UCSD-AML1 (cell line): ENCODE data around the gene TMEM245.

Source experiments
- DNase-seq: peaks from one replicate; lab custom pipeline; 2025; ENCODE audit not compliant: unreplicated experiment; lab: John Stamatoyannopoulos, UW

Gene TMEM245

DNA sequence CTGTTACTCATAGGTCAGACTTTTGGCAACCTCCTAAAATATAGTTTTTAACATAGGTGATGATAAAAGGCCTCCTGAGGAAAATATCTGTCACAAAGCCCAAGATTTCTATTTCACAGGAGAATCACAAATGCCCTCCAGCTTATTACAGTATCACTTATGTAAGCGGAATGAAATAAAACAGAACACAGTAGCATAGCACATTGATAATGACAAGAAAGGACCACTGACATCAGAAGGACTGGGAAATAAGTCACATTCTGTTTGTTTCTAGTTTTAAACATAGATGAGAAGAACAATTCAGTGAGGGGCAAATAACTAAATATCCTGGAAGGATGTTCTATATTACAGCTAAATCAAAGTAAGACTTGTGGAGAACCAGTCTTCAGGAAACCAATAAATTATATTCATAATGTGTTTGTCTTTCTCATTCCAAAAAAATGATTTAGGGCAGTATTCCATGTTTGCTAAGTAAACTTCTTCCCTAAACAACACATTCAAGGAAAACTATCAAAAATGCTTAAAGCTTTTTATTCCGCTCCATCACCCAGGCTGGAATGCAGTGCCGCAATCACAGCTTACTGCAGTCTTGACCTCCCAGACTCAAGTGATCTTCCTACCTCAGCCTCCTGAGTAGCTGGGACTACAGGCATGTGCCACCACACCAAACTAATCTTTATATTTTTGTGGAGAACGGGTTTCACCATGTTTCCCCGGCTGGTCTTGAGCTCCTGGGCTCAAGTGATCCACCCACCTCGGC, 85.6 kb downstream of the TMEM245 start:
- DNase-seq, result no peak

DNA sequence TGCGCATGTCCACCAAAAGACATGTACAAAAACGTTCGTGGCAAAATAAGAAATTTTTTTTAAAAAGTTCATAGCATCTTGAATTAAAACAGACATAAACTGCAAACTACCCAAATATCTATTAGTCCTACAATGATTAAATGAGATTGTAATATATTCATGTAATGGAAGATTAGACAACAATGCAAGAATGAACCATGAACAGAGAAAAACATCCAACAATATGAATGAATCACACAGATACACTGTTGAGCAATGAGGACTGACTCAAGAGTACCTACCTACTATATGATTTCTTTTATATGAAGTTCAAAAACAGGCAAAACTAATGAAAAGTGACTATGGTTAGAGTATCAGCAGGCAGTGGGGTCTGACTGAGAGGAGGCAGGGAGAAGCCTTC, 88.5 kb downstream of the TMEM245 start:
- no peak for DNase-seq

DNA sequence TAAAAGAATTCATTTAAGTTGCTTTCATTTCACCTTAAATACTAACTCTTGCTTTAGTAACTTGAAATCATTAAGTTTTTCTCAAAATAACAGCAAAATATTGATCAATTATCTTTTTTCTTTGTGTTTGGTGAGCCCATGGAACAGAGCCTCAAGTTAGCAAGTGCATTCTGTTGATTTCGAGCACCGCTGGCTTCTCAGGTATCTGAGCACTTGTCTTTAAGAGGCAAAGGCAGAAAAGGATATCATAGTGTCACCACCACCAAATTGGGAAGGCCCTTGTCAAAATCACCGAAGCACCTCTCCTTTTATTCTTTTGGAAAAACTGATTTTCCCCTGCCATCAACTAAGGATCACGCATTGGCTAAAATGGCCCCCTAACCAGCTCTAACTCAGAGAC, 89.3 kb downstream of the TMEM245 start:
- DNase-seq, result no peak

DNA sequence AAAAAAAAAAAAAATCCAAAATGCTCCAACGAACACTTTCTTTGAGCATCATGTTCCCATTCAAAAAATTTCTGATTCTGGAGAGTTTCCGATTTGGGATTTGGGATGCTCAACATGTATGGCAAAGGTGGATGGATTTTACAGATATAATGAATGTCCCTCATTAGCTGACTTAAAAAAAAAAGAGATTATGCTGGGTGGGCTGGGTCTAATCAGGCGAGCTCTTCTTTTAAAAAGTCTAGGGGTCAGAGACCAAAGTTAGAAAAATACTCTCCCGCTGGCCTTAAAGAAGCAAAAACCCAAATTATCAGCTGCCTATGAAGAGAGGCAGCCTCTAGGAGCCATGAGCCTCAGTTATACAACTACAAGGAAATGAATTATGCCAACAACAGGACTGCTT, 91.3 kb downstream of the TMEM245 start:
- DNase-seq, result no peak

DNA sequence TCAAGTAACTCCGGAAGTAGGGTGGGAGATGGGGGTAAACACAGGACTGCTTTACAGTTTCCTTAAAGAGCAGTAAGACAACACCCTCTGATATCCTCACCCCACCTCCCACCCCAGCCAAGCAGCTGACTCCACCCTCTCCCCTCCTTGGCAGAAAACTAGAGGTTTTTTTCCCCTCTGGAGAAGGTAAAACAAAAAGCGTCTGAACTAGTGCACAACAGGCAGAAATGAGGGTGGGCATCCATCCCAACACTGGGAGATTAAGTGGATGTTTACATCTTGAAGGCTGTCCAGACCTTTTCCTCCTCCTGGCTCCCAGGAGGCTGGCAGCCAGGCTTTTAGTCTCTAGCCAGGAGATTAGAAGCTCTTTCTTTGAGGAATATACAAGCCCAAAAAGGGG, 92.6 kb downstream of the TMEM245 start:
- no peak for DNase-seq

DNA sequence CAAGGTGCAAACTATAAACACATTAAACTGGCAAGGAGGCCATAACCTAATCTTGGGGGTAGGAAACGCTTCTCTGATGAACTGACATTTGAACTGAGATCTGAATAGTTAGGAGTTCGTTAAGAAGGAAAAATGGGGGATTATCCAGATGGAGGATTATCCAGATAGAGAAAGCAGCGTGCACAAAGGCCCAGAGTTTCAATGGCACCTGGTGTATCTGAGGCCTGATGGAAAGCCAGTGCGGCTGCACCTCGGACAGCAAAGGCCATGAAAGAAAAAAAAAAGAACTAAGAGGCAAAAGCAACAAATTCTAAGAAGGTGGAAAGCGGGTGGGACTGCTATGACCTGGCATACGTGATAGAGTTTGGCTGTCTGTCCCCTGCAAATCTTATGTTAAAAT, 93.4 kb downstream of the TMEM245 start:
- no peak for DNase-seq

DNA sequence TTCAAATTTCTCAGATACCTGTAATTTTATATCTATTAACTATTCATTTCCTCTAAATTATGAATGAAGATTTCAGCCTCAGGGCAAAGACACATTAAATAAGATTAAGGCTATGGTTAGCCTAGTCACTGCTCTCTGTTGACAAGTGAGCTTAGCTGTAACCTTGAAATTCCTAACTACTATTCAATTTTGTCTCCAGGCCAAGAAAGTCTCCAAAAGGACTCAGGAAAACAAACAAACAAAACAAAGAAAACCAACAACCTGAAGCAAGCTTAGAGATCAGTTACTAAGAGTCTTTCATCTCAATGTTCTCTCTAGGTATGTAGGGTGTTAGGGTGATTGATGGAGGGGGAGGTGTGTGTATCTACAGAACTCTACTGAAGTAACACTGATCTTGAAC, 96.9 kb downstream of the TMEM245 start:
- no peak for DNase-seq

DNA sequence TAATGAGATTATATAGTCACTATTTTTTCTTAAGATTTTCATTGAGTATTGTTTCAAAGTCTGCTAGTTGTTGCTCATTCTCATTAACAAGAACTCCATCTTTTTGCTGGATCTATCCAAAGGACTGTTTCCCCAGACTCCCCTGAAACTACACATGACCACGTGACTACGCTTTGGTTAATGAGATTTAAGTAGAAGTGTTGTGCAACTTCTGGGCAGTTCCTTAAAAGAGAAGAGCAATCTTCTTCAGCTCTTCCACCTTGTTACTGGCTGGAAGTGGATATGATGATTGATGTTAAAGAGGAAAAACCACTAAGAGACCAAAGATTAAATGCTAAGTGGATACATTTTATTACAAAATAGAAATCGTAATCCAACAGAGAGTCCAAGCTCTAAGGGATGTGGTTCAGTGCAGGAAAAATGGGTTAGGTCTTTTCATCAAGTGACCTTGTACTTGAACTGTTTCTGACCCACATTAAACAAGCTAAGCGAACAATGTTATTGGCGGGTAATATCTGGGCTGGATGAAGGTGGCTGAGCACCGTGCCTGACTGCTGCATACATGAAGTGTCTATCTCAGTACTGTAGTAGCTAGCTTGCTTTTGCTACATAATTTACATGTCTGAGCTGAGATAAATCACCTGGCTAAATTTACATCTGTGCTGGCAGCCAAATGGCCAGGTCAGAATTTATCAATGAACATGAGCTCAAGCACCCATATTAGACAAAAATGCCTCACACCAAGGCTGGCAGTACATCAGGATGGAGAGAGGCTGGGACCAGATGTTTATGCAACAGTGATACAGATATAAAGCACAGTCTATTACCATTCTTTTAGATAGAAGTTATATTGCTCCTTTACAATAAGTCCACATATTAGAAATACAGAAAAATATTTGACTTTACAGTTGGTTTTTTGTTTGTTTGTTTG, 98.9 kb downstream of the TMEM245 start:
- DNase-seq, result no peak

DNA sequence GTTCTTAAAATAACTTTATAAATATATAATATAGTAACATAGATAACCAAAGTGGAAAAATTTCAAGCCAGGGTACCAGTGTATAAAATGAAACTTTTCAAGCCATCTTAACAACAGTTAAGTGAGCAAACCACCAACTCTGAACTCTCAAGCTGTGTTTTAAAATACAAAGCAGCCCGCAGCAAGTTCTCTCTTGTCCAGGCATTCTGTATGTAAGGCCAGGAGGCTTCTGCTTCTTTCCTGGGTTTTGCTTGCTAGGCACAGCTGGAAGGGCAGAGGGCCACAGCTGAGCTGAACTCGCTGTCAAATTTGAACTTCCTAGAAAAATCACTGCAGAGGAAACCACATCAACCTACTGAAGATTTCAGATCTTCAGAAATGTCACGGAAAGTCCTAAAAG, 99.6 kb downstream of the TMEM245 start:
- no peak for DNase-seq

DNA sequence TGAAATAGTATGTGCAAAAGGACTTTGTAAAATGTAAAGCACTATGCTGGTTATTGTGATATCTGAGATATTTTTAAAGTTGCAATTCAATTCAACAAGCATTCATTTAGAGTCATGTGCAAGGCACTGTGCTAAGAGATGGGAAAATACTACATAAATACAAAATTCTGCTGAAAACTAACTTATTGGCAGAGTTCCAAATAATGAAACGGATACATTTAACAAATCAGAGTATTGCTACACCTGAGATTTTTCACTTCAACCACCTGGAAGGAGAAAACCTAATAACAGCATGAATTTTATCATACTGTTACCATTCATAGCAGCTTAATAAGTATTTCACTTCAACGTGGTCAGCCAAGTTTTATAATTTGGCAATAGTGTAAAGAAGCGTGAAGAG, 100.3 kb downstream of the TMEM245 start:
- DNase-seq, result no peak

DNA sequence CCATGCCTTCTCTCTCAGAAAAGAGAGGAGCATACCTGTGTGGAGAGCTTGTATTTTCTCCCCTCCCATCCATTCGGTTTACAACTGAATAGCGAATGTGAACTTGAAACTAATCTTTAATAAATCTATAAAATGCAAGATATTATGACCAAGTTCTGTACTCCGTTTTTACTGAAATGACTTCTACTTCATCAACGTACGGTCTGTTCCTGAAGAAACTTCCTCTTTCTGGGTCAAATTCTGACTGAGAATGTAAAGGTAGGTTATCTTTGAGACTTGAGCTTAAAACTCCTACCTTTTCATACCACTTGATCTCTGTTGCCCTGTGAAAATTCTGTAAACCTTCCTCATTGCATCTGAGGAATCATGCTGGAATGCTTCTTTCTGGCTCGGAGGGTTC, 102.3 kb downstream of the TMEM245 start:
- DNase-seq, result no peak

DNA sequence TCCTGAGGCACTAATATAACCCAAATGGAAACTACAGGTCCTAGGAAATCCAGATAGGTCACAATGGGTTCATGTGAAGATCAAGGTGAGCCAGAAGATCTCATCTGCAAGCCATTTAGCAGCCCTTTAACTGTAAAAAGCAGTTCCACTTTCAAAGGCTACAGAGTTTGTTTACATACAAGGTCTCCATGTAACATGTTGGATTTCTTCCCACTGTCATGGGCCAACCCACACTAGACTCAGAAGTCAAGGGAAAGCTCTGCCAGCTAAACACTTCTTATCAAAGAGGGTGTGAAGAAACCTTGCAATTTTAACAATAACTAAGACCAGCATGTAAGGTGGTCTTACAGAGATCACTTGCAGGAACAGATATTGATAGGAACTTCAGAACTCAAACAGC, 102.7 kb downstream of the TMEM245 start:
- DNase-seq, result no peak

DNA sequence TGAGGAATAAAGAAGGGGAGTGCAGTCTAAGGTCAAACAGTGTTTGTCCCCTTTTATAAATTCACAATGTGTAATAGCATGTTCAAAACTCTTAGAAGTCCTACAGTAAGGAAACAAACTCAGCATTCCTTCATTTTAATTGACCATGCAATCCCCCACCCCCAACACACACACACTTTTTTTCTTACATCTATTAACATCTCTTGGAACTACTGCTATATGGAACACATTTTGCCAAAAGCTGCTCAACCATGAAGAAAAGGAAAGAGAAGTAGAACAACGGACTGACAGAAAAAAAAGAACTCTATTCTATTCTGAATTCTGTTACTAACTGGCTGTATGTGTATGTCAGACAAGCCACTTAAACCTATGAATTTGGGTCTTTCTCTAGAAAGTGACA, 103.6 kb downstream of the TMEM245 start:
- no peak for DNase-seq

DNA sequence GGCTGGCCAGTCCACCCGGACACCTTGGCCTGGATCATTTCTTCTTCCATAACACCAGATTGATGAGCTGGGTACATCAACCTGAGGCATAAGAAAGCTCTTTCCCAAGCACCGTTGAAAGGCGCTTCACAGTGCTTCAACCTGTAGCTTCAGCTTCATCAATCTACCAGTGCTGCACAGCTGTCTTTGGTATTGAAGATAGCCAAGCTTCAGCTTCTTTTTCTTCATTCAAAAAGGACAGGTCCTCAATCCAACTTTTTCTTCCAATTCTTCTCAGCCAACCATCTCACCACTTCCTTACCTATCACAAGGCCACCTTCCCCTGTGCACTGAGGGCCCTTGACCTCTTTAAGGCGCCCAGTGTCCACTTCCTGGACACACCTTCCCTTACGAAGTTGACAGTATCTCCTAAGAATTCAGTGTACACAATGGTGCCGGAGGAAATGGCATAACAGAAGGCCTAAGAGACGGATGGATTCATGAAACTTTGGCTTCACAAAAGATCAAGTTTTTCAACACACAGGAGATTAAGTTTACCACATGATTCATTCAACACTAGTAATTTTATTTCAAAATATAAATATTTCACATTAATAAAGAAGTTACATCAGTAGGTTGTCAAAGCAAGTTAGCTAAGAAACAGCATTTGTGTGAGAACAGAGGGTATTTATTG, 105.0 kb downstream of the TMEM245 start:
- DNase-seq, result no peak

DNA sequence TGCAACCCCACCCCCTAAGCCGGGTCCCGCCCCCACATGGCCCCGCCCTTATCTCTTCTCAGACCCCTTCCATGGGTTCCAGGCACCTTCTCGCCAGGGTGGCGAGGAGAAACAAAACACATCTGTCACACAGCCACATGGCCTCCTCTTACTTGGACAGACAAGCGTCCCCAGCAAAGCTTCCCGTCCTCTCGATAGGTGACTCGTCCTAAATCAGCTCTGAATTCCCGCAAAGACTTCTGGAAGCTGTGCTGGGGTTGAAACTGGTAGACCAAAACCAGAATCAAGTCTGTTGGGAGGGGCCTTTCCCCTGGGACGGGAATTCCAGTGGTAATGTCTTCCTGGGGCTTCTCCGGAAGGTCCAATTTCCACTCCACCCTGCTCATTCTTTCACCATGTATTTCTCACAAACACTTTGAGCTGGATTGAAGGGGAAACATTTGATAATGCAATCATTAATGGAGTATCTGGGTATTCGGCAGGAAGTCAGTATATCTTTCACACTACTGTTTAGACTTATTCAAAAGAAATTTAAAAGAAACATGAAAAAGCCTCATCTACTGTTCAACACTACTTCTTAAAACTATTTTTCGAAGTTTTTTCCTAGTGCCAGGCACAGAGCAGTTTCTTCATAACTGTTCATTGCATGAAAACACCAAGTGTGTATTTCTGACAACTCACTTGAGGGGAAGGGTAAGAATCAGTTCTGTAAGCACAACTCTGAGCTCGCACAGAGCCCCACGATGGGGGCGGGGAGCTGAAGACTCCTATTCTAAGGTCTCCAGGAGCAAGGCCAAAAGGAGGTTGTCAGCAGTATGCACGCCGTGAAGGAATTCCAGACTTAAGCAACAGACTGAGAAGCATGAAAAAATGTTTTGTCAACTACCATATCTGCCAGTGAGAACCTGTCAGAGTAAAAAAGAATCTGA, 105.8 kb downstream of the TMEM245 start:
- no peak for DNase-seq

DNA sequence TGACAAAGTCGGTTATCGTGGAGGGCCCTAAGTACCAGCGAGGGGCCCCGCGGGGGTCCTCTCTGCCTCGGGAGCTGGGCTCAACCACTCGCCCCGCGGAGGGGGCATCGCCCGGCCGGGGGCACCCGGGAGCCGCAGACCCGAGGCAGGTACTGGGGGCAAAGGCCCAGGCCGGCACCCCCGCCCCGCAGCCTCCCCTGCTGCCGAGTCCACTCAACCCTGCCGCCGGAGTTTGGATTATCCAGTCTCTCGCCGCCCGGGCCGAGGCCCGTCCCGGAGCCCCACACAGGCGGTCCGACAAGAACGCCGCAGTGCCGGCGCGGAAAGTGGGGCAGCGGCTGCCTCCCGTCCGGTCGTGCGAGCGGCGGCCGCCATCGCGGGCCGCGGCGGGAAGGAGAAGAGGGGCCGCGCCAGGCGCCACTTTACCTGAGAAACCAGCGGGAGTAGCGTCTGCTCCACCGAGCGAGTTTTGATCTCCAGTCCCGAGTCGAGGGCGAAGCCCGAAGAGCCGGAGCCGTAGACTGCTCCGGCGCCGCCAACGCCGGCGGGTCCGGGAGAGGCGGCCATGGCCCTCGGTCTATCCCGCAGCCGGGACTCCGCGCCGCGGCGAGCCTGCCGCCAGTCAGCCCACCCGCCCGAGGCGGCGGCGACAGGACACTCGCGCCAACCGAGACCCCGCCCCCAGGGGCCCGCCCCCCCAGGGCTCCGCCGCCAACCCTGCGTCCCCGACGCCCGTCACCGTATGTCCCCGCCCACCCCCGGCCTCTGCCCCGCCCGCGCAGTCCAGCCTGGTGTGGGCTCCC, 106.7 kb downstream of the TMEM245 start, which contains the start of gene CTNNAL1:
TSS of gene CTNNAL1 (minus strand) at position 624 of the 803 bp plus-strand sequence. CDS start at position 567, 57 bp downstream.
- DNase-seq, result peak; percentile 85

DNA sequence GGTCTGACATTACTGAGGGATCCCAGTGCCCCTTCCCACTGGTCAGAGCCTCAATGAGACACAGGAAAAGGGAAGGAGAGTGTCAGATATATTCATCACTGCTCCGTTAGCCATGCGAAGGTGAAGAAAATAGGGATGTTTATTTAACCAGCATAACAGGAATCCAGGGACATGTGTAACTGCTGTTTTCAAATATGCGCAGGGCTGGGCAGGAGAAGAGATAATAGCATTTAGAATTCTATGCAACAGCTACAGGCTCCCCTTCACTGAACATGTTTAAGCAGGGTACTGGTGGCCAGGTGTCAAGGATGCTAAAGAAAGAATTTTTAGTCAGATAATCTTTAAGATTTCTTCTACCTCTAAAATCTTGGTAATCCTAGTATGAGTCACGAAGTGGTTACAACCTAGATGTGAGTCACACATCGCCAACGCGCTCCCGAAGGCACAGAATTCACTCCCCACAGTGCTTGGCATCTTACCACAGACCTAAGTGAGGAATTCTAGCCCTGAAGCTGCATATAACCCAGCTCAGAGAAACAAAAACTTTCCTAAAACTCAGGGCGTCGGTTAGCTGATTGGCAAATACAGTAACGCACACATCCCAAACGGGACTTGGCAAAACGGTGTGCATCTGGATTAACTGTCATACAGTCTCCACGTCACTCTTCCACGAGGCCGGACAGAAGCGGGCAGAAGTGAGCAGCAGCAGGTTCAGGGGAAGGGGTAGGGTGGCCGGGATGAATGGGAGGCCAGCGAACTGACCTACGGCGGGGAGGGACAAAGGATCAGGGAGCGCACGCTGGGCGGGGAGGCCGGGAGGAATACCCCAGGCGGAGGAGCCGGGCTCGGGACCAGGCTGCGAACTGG, 107.5 kb downstream of the TMEM245 start:
- DNase-seq, result peak; percentile 41

DNA sequence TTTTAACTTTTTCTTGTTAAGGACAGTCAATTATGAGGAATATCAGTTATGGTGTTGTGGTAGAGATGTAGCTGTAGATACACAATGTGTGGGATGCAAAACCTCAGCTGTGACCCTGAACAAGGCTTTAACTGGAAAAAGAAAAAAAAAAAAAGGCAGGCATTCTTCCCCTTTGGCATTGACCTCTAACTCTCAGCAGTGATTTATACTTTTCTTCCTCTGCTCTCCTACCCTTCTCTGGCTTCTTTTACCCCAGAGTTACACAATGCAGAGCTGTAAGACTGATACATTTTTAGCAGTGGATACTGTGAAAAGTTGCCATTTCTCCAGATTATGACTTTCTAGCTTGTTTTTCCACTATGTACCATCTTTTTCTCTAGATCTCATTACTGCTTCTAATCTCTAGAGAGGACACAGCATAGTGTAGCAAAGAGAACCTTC, 108.5 kb downstream of the TMEM245 start:
- DNase-seq, result no peak

DNA sequence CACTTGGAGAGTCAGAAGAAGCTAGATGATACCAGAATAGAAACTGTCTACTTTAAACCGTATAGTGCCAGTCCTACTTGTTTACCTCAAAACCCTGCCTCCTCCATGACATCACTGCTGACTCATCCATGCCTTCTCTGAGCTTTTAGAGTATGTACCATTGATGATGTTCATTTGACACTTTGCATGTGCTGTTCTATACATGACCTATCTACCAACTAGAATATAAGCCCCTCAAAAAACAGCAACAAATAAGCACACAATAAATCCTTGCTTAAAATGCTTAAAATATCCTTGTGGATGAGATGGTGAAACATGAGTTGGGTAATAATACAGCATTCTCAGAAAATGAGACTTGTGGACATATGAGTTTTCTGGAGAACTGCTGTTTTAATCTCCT, 109.0 kb downstream of the TMEM245 start:
- no peak for DNase-seq
